Measurements from ENCODE around the gene PTP4A2. TPM values are rescaled to one million over a fixed set of nuclear protein-coding genes. Genes with fewer than 3 reads are reported as not detected.

Gene PTP4A2
- total RNA-seq, 6 donors from 2014 or later: 71.6 to 279 (median 148) TPM

- no peak for TF ChIP-seq CTCF (IDR thresholded peaks at IDR 0.05)
- TF ChIP-seq POLR2A (IDR thresholded peaks at IDR 0.05): no peak
- TF ChIP-seq POLR2AphosphoS5 (IDR thresholded peaks at IDR 0.05): no peak
- TF ChIP-seq EP300 (IDR thresholded peaks at IDR 0.05): no peak
- no peak overlapping the region for H3K4me3 ChIP-seq
- H3K27ac ChIP-seq: no peak overlapping the region
- DNase-seq (no peak), ATAC-seq (ENCODE audit: low FRiP score in 2 of 2) (no peak)
- 95 to 100% methylated on average over 3 of the region's 3 CpGs for WGBS, 2 donors
- H3K4me1 ChIP-seq: no peaks in the 10 kb centered on the region
- H3K9me3 ChIP-seq: no peaks in the 10 kb centered on the region
- H3K36me3 ChIP-seq: no peaks in the 10 kb centered on the region
- no peaks in the 10 kb centered on the region for H3K27me3 ChIP-seq
Observed at GRCh38 chr1:31859044-31859443, 79.1 kb downstream of the PTP4A2 start.

GRCh38 chr1:31857863-31858262 is 80.3 kb downstream of the PTP4A2 start:
- Histone ChIP-seq H3K9me3 (no peaks in the 10 kb centered on the region), H3K27ac (no peak overlapping the region), H3K4me1 (no peaks in the 10 kb centered on the region), H3K4me3 (no peak overlapping the region), H3K36me3 (no peaks in the 10 kb centered on the region), H3K27me3 (no peaks in the 10 kb centered on the region)
- no peak for DNase-seq
- WGBS, 2 donors: 72 to 77% methylated on average over 6 of the region's 6 CpGs
- no peak for ATAC-seq (ENCODE audit: low FRiP score in 2 of 2)
- TF ChIP-seq POLR2A (IDR thresholded peaks at IDR 0.05) (no peak), POLR2AphosphoS5 (IDR thresholded peaks at IDR 0.05) (no peak), CTCF (IDR thresholded peaks at IDR 0.05) (no peak), EP300 (IDR thresholded peaks at IDR 0.05) (no peak)

Other genes with a start within 250 kb of the PTP4A2 start
- gene COL16A1, start 234.4 kb downstream of the PTP4A2 start, total RNA-seq: 100 to 1,000 TPM in 1 of 6 donors, 10 to 100 TPM in 5; 15.2 to 103 (median 40.7) TPM
- 1 to 10 TPM in 5 of 6 donors, under 1 TPM in 1; 0.34 to 1.9 (median 1.1) TPM for gene ADGRB2, start 174.0 kb downstream of the PTP4A2 start, total RNA-seq
- 10 to 100 TPM in 3 of 6 donors, 1 to 10 TPM in 3; 7.3 to 63.3 (median 10.4) TPM for gene SPOCD1, start 122.3 kb downstream of the PTP4A2 start, total RNA-seq
- gene KHDRBS1, start 75.5 kb upstream of the PTP4A2 start, total RNA-seq: 100 to 1,000 TPM in 1 of 6 donors, 10 to 100 TPM in 5; 52.4 to 101 (median 91.9) TPM
- gene TMEM39B, start 134.6 kb upstream of the PTP4A2 start, total RNA-seq: 10 to 100 TPM in 3 of 6 donors, 1 to 10 TPM in 3; 5.0 to 22.1 (median 10.2) TPM
- gene KPNA6, start 169.7 kb upstream of the PTP4A2 start, total RNA-seq: 10 to 100 TPM; 16.8 to 53.8 (median 42.0) TPM
- gene TXLNA, start 241.3 kb upstream of the PTP4A2 start, total RNA-seq: 10 to 100 TPM; 29.3 to 57.5 (median 47.5) TPM

All from upper lobe of left lung (tissue), 6 donors.